SK-N-MC (cell line): Measurements from ENCODE around the gene PHETA1.

Experiments used
- EZH2 ChIP-seq: fragments of 200-600 bp; sonication (generic); IDR thresholded peaks from one replicate; pipeline ENCODE4 v1.6.1; 2017; ENCODE audit warnings: antibody characterized with exemption
- FOXP2 ChIP-seq: optimal IDR thresholded peaks from 2 replicates; pipeline ENCODE3; 2011; ENCODE audit warnings: mild to moderate bottlenecking, moderate library complexity; ENCODE audit not compliant: insufficient read depth; ENCODE audit errors: extremely low read length, control extremely low read depth
- POLR2AphosphoS5 ChIP-seq: IDR thresholded peaks from 2 replicates; pipeline ENCODE4 v1.6.1; 2012; ENCODE audit warnings: mild to moderate bottlenecking, low read depth, low read length, borderline replicate concordance

DNA sequence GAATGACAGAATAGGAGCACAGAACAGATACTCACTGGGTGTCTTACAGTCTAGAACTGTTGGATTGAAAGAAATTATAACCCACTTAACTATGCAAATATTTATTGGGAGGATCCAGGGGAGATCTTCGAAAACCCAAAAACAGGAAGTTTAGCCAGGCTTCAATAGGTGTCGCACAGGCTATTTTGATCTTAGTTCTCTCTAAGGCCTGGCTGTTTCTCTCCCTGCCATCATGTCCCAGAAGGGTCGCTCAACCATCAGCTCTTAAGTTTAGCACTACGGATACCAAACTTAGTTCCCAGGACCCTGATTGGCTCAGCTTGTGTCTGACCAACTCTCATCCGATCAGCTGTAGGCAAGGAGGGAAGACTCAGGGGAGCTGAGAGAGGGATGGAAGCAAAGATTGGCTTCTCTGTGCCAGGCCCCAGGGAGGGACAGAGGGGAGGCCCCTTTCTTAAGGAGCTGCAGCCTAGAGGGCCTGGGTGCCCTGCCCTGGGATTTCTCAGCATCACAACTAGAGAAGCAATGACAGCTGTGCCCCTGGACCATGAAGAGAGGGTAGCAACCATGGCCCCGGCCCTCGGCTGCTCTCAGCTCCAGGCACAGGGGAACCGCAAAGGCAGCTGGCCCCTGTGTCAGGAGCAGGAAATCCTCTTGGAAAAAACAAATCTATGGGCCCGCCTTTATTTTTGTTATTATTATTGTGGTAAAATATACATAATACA, 13.5 kb downstream of the PHETA1 start:
- TF ChIP-seq POLR2AphosphoS5 = no peak
- TF ChIP-seq EZH2 = no peak
- TF ChIP-seq FOXP2 = no peak
